ENCODE results near the gene SPEG. TPM values are rescaled to one million over a fixed set of nuclear protein-coding genes. Genes with fewer than 3 reads are reported as not detected.

Gene SPEG
- total and polyA plus RNA-seq, 4 donors: 3.7 to 15.6 (median 9.6) TPM

- H3K4me1 ChIP-seq (ENCODE audit: control insufficient read depth in 5 of 5, insufficient read depth in 5 of 5, low read length in 5 of 5): peaks cover 0 to 31% (median 5%) of the 10 kb centered on the region in 5 donors
- no peak overlapping the region for H3K4me3 ChIP-seq
- H3K27ac ChIP-seq (ENCODE audit: low read depth in 1 of 2, low read length in 1 of 2): no peak overlapping the region
- H3K27me3 ChIP-seq (ENCODE audit: control insufficient read depth in 3 of 3, insufficient read depth in 3 of 3, low read length in 2 of 3): peaks cover 0 to 13% (median 1%) of the 10 kb centered on the region in 3 donors
- H3K9me3 ChIP-seq (ENCODE audit: control insufficient read depth in 4 of 4, insufficient read depth in 3 of 4, low read length in 3 of 4): no peaks in the 10 kb centered on the region
- ATAC-seq (ENCODE audit: insufficient read depth, low FRiP score): no peak
- no peak overlapping the region for H3K9ac ChIP-seq (ENCODE audit: insufficient read depth in 1 of 2, low read length in 2 of 2)
- WGBS, 2 donors: 86 to 91% methylated on average over 12 of the region's 12 CpGs
- DNase-seq: no peak
- TF ChIP-seq CTCF (IDR thresholded peaks at IDR 0.05; ENCODE audit: control extremely low read depth, extremely low read depth): no peak
- peaks cover 0 to 4% (median 0%) of the 10 kb centered on the region in 4 donors for H3K36me3 ChIP-seq (ENCODE audit: control insufficient read depth in 4 of 4, insufficient read depth in 4 of 4, low read length in 4 of 4)
Measured at GRCh38 chr2:219443016-219443696, 8.5 kb downstream of the SPEG start.

GRCh38 chr2:219443697-219444023, 9.0 kb downstream of the SPEG start:
- TF ChIP-seq CTCF (IDR thresholded peaks at IDR 0.05; ENCODE audit: control extremely low read depth, extremely low read depth): no peak
- Histone ChIP-seq H3K4me1 (ENCODE audit: control insufficient read depth in 5 of 5, insufficient read depth in 5 of 5, low read length in 5 of 5) (peaks cover 0 to 31% (median 9%) of the 10 kb centered on the region in 5 donors), H3K36me3 (ENCODE audit: control insufficient read depth in 4 of 4, insufficient read depth in 4 of 4, low read length in 4 of 4) (peaks cover 0 to 4% (median 0%) of the 10 kb centered on the region in 4 donors), H3K27ac (ENCODE audit: low read depth in 1 of 2, low read length in 1 of 2) (no peak overlapping the region), H3K9ac (ENCODE audit: insufficient read depth in 1 of 2, low read length in 2 of 2) (no peak overlapping the region), H3K4me3 (no peak overlapping the region), H3K27me3 (ENCODE audit: control insufficient read depth in 3 of 3, insufficient read depth in 3 of 3, low read length in 2 of 3) (peaks cover 0 to 13% (median 4%) of the 10 kb centered on the region in 3 donors), H3K9me3 (ENCODE audit: control insufficient read depth in 4 of 4, insufficient read depth in 3 of 4, low read length in 3 of 4) (no peaks in the 10 kb centered on the region)
- 77 to 97% methylated on average over 3 of the region's 3 CpGs for WGBS, 2 donors
- DNase-seq: no peak
- ATAC-seq (ENCODE audit: insufficient read depth, low FRiP score): no peak

GRCh38 chr2:219444566-219445091, 10.0 kb downstream of the SPEG start:
- Histone ChIP-seq H3K9ac (ENCODE audit: insufficient read depth in 1 of 2, low read length in 2 of 2) (no peak overlapping the region), H3K27me3 (ENCODE audit: control insufficient read depth in 3 of 3, insufficient read depth in 3 of 3, low read length in 2 of 3) (peaks cover 0 to 15% (median 7%) of the 10 kb centered on the region in 3 donors), H3K4me3 (no peak overlapping the region), H3K9me3 (ENCODE audit: control insufficient read depth in 4 of 4, insufficient read depth in 3 of 4, low read length in 3 of 4) (no peaks in the 10 kb centered on the region), H3K4me1 (ENCODE audit: control insufficient read depth in 5 of 5, insufficient read depth in 5 of 5, low read length in 5 of 5) (peaks cover 0 to 27% (median 9%) of the 10 kb centered on the region in 5 donors), H3K27ac (ENCODE audit: low read depth in 1 of 2, low read length in 1 of 2) (peak overlapping the region in 1 of 2 donors; percentile 4), H3K36me3 (ENCODE audit: control insufficient read depth in 4 of 4, insufficient read depth in 4 of 4, low read length in 4 of 4) (peaks cover 0 to 5% (median 0%) of the 10 kb centered on the region in 4 donors)
- 84 to 88% methylated on average over 23 of the region's 23 CpGs for WGBS, 2 donors
- DNase-seq: no peak
- ATAC-seq (ENCODE audit: insufficient read depth, low FRiP score): no peak
- no peak for TF ChIP-seq CTCF (IDR thresholded peaks at IDR 0.05; ENCODE audit: control extremely low read depth, extremely low read depth)
